KMS-11 (cell line): Measurements from ENCODE around the gene SLC36A2.

Experiments
- H2AFZ ChIP-seq: fragments of 200-600 bp; sonication (generic); 2 replicates; pipeline ENCODE4 v1.6.1; 2016; ENCODE audit warnings: antibody characterized with exemption, mixed run types, low read depth
- H3K27ac ChIP-seq: fragments of 200-600 bp; sonication (generic); 2 replicates; pipeline ENCODE4 v1.6.1; 2016; ENCODE audit warnings: mild to moderate bottlenecking, mixed run types
- H3K27me3 ChIP-seq: fragments of 200-600 bp; sonication (generic); 2 replicates; pipeline ENCODE4 v1.6.1; 2017; ENCODE audit warnings: mild to moderate bottlenecking, low read depth, mixed run types, moderate library complexity; ENCODE audit not compliant: insufficient read depth
- H3K36me3 ChIP-seq: fragments of 200-600 bp; sonication (generic); 2 replicates; pipeline ENCODE4 v1.6.1; 2017; ENCODE audit warnings: mild to moderate bottlenecking, mixed run types; ENCODE audit not compliant: insufficient read depth
- H3K4me1 ChIP-seq: fragments of 200-600 bp; sonication (generic); 2 replicates; pipeline ENCODE4 v1.6.1; 2016; ENCODE audit warnings: mild to moderate bottlenecking, low read depth, mixed run types; ENCODE audit not compliant: poor library complexity, severe bottlenecking
- H3K4me2 ChIP-seq: fragments of 200-600 bp; sonication (generic); 2 replicates; pipeline ENCODE4 v1.7.0; 2016; ENCODE audit warnings: mild to moderate bottlenecking, mixed run types
- H3K4me3 ChIP-seq: fragments of 200-600 bp; sonication (generic); IDR thresholded peaks from 2 replicates; pipeline ENCODE4 v1.6.1; 2017; ENCODE audit warnings: low read depth, low read length, mixed read lengths; ENCODE audit not compliant: insufficient read depth
- H3K79me2 ChIP-seq: fragments of 200-600 bp; sonication (generic); 2 replicates; pipeline ENCODE4 v1.6.1; 2016; ENCODE audit warnings: low read depth, mixed run types; ENCODE audit not compliant: insufficient read depth
- H3K9ac ChIP-seq: fragments of 200-600 bp; sonication (generic); 2 replicates; pipeline ENCODE4 v1.6.1; 2016; ENCODE audit warnings: mild to moderate bottlenecking, mixed run types
- H4K20me1 ChIP-seq: fragments of 200-600 bp; sonication (generic); 2 replicates; pipeline ENCODE4 v1.6.1; 2016; ENCODE audit warnings: mild to moderate bottlenecking, mixed run types; ENCODE audit not compliant: insufficient read depth
- TF ChIP-seq, protein P1 (sequence below): fragments of 200-600 bp; sonication (generic); conservative IDR thresholded peaks from 2 replicates; pipeline ENCODE4 v1.6.1; 2017; ENCODE audit warnings: low read depth, mild to moderate bottlenecking, antibody characterized with exemption, low read length, moderate library complexity, mixed read lengths

The SLC36A2 gene

DNA sequence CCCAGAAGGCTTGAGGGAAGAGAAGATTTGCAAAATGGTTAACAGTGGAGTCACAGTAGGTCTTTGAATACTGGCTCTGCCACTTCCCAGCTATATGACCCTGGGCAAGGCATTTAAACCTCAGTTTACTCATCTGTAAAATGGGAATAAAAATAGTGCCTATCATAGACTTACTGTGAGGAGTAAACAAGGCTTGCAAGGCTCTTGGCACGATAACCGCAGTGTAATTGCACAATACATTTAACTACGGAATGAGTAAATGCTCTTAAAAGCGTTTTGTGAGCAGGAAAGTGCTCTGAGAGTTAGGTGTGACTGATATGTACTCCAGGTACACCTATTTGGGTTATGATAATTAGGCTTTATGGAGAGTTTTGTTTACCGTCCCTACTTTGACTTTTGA is 52.2 kb downstream of the SLC36A2 start:
- no peaks in the 10 kb centered on the region for H4K20me1 ChIP-seq
- H3K9ac ChIP-seq: no peak overlapping the region
- no peaks in the 10 kb centered on the region for H3K4me1 ChIP-seq
- H3K4me2 ChIP-seq: no peak overlapping the region
- H3K27me3 ChIP-seq: no peaks in the 10 kb centered on the region
- H3K79me2 ChIP-seq: no peaks in the 10 kb centered on the region
- no peak overlapping the region for H3K4me3 ChIP-seq
- H2AFZ ChIP-seq: no peak overlapping the region
- TF ChIP-seq, protein P1, sequence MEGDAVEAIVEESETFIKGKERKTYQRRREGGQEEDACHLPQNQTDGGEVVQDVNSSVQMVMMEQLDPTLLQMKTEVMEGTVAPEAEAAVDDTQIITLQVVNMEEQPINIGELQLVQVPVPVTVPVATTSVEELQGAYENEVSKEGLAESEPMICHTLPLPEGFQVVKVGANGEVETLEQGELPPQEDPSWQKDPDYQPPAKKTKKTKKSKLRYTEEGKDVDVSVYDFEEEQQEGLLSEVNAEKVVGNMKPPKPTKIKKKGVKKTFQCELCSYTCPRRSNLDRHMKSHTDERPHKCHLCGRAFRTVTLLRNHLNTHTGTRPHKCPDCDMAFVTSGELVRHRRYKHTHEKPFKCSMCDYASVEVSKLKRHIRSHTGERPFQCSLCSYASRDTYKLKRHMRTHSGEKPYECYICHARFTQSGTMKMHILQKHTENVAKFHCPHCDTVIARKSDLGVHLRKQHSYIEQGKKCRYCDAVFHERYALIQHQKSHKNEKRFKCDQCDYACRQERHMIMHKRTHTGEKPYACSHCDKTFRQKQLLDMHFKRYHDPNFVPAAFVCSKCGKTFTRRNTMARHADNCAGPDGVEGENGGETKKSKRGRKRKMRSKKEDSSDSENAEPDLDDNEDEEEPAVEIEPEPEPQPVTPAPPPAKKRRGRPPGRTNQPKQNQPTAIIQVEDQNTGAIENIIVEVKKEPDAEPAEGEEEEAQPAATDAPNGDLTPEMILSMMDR: no peak
- H3K27ac ChIP-seq: no peak overlapping the region
- no peaks in the 10 kb centered on the region for H3K36me3 ChIP-seq

DNA sequence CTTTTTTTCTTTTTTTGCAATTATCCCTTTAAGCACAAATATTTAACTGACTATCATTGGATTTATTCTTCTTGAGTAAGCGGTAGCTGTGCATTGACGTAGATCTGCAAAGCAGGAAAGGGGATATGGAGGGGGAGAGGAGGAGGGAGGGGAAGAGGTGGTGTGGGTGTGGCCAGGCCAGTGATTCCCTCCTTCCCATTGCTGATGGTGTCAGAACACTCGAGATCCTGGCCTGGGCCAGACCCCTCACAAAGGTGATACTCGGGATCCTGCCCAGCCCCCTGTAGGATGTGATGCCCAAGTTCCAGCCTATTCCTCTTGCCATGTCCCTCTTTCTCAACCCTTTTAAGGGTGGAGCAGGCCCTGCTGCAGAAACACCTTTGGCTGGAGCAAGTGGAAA is 53.7 kb downstream of the SLC36A2 start:
- no peak overlapping the region for H2AFZ ChIP-seq

DNA sequence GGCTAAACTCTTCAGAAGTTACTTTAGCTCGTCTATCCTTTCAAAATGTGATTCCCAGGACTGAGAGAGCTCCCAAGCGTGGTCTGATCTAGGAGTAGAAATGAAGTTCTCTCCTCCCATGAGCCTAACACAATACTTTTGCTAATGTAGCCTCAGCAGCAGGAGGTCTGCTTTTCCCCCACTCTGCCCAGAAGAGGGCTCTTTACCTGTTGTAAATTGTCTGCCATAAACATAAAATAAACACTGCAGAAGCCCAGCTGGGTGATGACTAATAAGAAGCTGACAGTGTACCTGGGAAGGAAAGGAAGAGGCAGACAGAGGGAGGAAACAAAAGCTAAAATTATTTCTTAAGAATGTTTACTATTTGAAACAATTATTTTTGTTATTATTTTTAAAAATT is 59.2 kb downstream of the SLC36A2 start:
- H3K36me3 ChIP-seq: no peaks in the 10 kb centered on the region
- H3K79me2 ChIP-seq: no peaks in the 10 kb centered on the region
- H2AFZ ChIP-seq: no peak overlapping the region
- TF ChIP-seq, protein P1: no peak
- H3K27me3 ChIP-seq: no peaks in the 10 kb centered on the region
- H3K4me2 ChIP-seq: no peak overlapping the region
- H4K20me1 ChIP-seq: no peaks in the 10 kb centered on the region
- no peak overlapping the region for H3K4me3 ChIP-seq
- H3K9ac ChIP-seq: no peak overlapping the region
- no peak overlapping the region for H3K27ac ChIP-seq
- no peaks in the 10 kb centered on the region for H3K4me1 ChIP-seq

More for the DNA sequence above, 53.7 kb downstream of the SLC36A2 start:
- Histone ChIP-seq H3K36me3 (no peaks in the 10 kb centered on the region), H3K27me3 (no peaks in the 10 kb centered on the region), H4K20me1 (no peaks in the 10 kb centered on the region), H3K4me3 (no peak overlapping the region), H3K4me1 (no peaks in the 10 kb centered on the region), H3K27ac (no peak overlapping the region), H3K4me2 (no peak overlapping the region), H3K9ac (no peak overlapping the region), H3K79me2 (no peaks in the 10 kb centered on the region)
- TF ChIP-seq, protein P1: no peak

DNA sequence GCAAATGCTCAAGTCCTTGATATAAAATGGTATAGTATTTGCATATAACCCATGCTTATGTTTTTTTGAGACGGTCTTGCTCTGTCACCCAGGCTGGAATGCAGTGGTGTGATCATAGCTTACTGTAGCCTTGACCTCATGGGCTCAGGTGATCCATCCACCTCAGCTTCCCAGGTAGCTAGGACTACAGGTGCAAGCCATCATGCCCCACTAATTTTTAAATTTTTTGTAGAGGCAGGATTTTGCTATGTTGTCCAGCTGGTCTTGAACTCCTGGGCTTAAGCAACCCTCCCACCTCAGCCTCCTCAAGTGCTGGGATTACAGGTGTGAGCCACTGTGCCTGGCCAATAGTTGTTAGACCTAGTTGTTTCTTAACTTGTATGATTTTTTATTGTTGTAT is 61.1 kb downstream of the SLC36A2 start:
- Histone ChIP-seq H2AFZ (no peak overlapping the region), H3K4me2 (no peak overlapping the region), H3K27ac (no peak overlapping the region), H3K9ac (no peak overlapping the region), H3K4me1 (no peaks in the 10 kb centered on the region), H3K27me3 (no peaks in the 10 kb centered on the region), H3K4me3 (no peak overlapping the region), H4K20me1 (no peaks in the 10 kb centered on the region), H3K79me2 (no peaks in the 10 kb centered on the region), H3K36me3 (no peaks in the 10 kb centered on the region)
- TF ChIP-seq, protein P1: no peak

DNA sequence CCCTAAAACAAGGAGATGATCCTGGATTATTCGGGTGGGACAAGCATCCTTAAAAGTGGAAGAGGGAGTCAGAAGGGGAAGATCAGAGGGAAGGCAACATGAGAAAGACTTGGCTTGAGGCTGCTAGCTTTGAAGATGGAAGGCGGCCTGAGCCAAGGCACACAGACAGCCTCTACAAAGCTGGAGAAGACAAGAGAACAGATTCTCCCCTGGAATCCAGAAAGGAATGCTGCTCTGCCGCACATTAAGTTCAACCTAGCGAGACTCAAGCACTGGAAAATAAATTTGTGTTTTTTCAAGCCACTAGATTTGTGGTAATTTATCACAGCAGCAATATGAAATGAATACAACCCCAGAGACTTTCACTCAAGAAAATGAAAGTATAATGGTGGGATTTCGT is 61.7 kb downstream of the SLC36A2 start:
- Histone ChIP-seq H3K4me1 (no peaks in the 10 kb centered on the region), H3K79me2 (no peaks in the 10 kb centered on the region), H3K4me3 (no peak overlapping the region), H2AFZ (no peak overlapping the region), H4K20me1 (no peaks in the 10 kb centered on the region), H3K4me2 (no peak overlapping the region), H3K9ac (no peak overlapping the region), H3K27me3 (no peaks in the 10 kb centered on the region), H3K36me3 (no peaks in the 10 kb centered on the region), H3K27ac (no peak overlapping the region)
- TF ChIP-seq, protein P1: no peak
